HEK293 (cell line): ENCODE data around the gene MUC13.

ENCODE experiments used
- CTCF ChIP-seq: fragments of 450-650 bp; formaldehyde crosslinking; IDR thresholded peaks from 2 replicates; pipeline ENCODE4 v1.5.1; 2016; ENCODE audit warnings: missing biosample characterization, missing genetic modification characterization
- HOXC10 ChIP-seq: sonication (generic); formaldehyde crosslinking; IDR thresholded peaks from 2 replicates; pipeline ENCODE4 v1.8.1; 2023; ENCODE audit warnings: mild to moderate bottlenecking, missing genetic modification reagents
- KLF10 ChIP-seq: fragments of 450-650 bp; IDR thresholded peaks from 2 replicates; pipeline ENCODE4 v1.5.1; 2018; ENCODE audit warnings: missing biosample characterization, mild to moderate bottlenecking, missing genetic modification characterization
- PATZ1 ChIP-seq: fragments of 450-650 bp; formaldehyde crosslinking; IDR thresholded peaks from 2 replicates; pipeline ENCODE4 v1.5.1; 2016; ENCODE audit warnings: missing biosample characterization, missing genetic modification characterization
- REST ChIP-seq: fragments of 450-650 bp; formaldehyde crosslinking; IDR thresholded peaks from 2 replicates; pipeline ENCODE4 v1.5.1; 2016; ENCODE audit warnings: missing biosample characterization, missing genetic modification characterization
- TCF7L2 ChIP-seq: IDR thresholded peaks from 2 replicates; pipeline ENCODE4 v1.6.1; 2011; ENCODE audit warnings: low read depth, mild to moderate bottlenecking, inconsistent platforms, low read length, moderate library complexity, borderline replicate concordance
- TRIM28 ChIP-seq: IDR thresholded peaks from 2 replicates; pipeline ENCODE4 v1.6.1; 2011; ENCODE audit warnings: low read length, control low read depth, borderline replicate concordance
- ZBTB20 ChIP-seq: fragments of 450-650 bp; formaldehyde crosslinking; IDR thresholded peaks from 2 replicates; pipeline ENCODE4 v1.5.1; 2016; ENCODE audit warnings: missing biosample characterization, missing genetic modification characterization
- ZBTB26 ChIP-seq: fragments of 450-650 bp; formaldehyde crosslinking; optimal IDR thresholded peaks from 2 replicates; pipeline ENCODE3; 2016; ENCODE audit warnings: missing biosample characterization, mild to moderate bottlenecking, missing genetic modification characterization
- ZNF324 ChIP-seq: fragments of 450-650 bp; formaldehyde crosslinking; IDR thresholded peaks from 2 replicates; pipeline ENCODE4 v1.5.1; 2016; ENCODE audit warnings: missing biosample characterization, missing genetic modification characterization
- ZNF510 ChIP-seq: fragments of 450-650 bp; formaldehyde crosslinking; IDR thresholded peaks from 2 replicates; pipeline ENCODE4 v1.5.1; 2018; ENCODE audit warnings: mild to moderate bottlenecking, missing genetic modification characterization, missing biosample characterization; ENCODE audit not compliant: insufficient replicate concordance
- ZNF792 ChIP-seq: fragments of 450-650 bp; formaldehyde crosslinking; IDR thresholded peaks from 2 replicates; pipeline ENCODE4 v1.5.1; 2016; ENCODE audit warnings: missing biosample characterization, missing genetic modification characterization

- TF ChIP-seq ZNF324: no peak
- no peak for TF ChIP-seq ZBTB26
- TF ChIP-seq HOXC10 (CRISPR knock-in tag): no peak
- no peak for TF ChIP-seq ZNF792 (tag by site-specific recombination)
- TF ChIP-seq ZBTB20 (tag by site-specific recombination): no peak
- no peak for TF ChIP-seq CTCF
- no peak for TF ChIP-seq REST (tag by site-specific recombination)
- TF ChIP-seq TRIM28: no peak
- TF ChIP-seq ZNF510 (tag by site-specific recombination): no peak
- no peak for TF ChIP-seq PATZ1 (tag by site-specific recombination)
- no peak for TF ChIP-seq KLF10 (tag by site-specific recombination)
- TF ChIP-seq TCF7L2: no peak
Observed at GRCh38 chr3:124965413-124965812, 30.9 kb upstream of the MUC13 start.
